ENCODE data around the gene CD8B. TPM values are rescaled to one million over a fixed set of nuclear protein-coding genes. Genes with fewer than 3 reads are reported as not detected.

The CD8B gene
- total and polyA plus RNA-seq, 2 donors (not counting 3 experiments of a cell fraction or from before 2014, with no cell fraction given), result not detected

DNA sequence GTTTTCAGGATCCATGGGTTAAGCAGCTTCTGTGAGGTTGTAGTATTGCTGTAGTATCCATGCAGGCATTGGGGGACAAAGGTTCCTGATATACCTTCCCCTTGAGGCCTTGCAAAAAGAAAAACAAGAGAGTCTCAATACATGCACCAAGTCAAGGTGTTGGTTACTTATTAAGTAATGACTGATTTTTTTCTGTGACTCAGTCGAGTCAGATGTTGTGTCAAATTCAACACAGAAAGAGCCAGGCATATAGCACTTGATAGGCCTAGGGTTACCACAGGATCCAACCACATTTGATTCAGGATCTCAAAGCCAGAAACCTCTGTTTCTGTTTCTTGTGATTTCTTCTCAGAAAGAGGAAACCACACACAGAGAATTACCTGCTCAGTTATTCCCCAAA, 46.1 kb downstream of the CD8B start:
- no peak overlapping the region for H2AFZ ChIP-seq (ENCODE audit: low read depth, low read length)
- H3K9me3 ChIP-seq (replicated peaks; ENCODE audit: control insufficient read depth, insufficient read depth, low read length), result no peaks in the 10 kb centered on the region
- no peaks in the 10 kb centered on the region for H3K9me1 ChIP-seq (replicated peaks; ENCODE audit: control insufficient read depth, extremely low read depth, insufficient read depth, low read length)
- dilution Hi-C loops (cut with MboI; ENCODE audit: extremely low pct_ligation_motif_present, low sequenced_read_pairs) (no loop called here), intact Hi-C loops (cut with micrococcal nuclease) (no loop called here)
- DNase-seq (ENCODE audit: low read depth, low spot score) (no peak), FAIRE-seq (no peak)
- BruUV-seq (replicated peaks), result no TSS peak
- TF ChIP-seq EZH2 (IDR thresholded peaks at IDR 0.05; ENCODE audit: borderline replicate concordance, low read depth, low read length, severe bottlenecking) (no peak), FOS (IDR thresholded peaks at IDR 0.05; ENCODE audit: borderline replicate concordance, insufficient read depth, low read length) (no peak), POLR2AphosphoS5 (IDR thresholded peaks at IDR 0.05; ENCODE audit: insufficient read depth, low read depth, low read length) (no peak), JUN (IDR thresholded peaks at IDR 0.05; ENCODE audit: borderline replicate concordance, insufficient read depth, insufficient read length, low read depth) (no peak)
- TF ChIP-seq, protein P1, sequence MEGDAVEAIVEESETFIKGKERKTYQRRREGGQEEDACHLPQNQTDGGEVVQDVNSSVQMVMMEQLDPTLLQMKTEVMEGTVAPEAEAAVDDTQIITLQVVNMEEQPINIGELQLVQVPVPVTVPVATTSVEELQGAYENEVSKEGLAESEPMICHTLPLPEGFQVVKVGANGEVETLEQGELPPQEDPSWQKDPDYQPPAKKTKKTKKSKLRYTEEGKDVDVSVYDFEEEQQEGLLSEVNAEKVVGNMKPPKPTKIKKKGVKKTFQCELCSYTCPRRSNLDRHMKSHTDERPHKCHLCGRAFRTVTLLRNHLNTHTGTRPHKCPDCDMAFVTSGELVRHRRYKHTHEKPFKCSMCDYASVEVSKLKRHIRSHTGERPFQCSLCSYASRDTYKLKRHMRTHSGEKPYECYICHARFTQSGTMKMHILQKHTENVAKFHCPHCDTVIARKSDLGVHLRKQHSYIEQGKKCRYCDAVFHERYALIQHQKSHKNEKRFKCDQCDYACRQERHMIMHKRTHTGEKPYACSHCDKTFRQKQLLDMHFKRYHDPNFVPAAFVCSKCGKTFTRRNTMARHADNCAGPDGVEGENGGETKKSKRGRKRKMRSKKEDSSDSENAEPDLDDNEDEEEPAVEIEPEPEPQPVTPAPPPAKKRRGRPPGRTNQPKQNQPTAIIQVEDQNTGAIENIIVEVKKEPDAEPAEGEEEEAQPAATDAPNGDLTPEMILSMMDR (IDR thresholded peaks at IDR 0.05; ENCODE audit: extremely low read depth in 1 of 2, insufficient read depth in 1 of 2, low read depth in 1 of 2, low read length in 2 of 2), result no peak
- H3K4me2 ChIP-seq (ENCODE audit: insufficient read depth, low read length), result no peak overlapping the region
- peaks cover 4 to 5% of the 10 kb centered on the region in 2 experiments for H3K27me3 ChIP-seq (ENCODE audit: control insufficient read depth in 2 of 2, insufficient read depth in 2 of 2, low read length in 2 of 2)
- no peaks in the 10 kb centered on the region for H3K79me2 ChIP-seq (ENCODE audit: control insufficient read depth, insufficient read depth, low read length)
- CTCF ChIA-PET, result interaction anchor here (0.6 kb wide), 1 partner anchor 280 kb away, joined by 3 read pairs; no protein-coding TSS in a partner anchor
- H4K20me1 ChIP-seq (replicated peaks; ENCODE audit: control insufficient read depth, extremely low read depth, insufficient read depth, low read length), result no peaks in the 10 kb centered on the region
- H3K4me1 ChIP-seq (ENCODE audit: control insufficient read depth, extremely low read depth, insufficient read depth, low read length), result no peaks in the 10 kb centered on the region
- no peak overlapping the region for H3K9ac ChIP-seq (replicated peaks; ENCODE audit: extremely low read depth, insufficient read depth, low read length)
- H3K36me3 ChIP-seq (ENCODE audit: control insufficient read depth in 2 of 2, extremely low read depth in 1 of 2, insufficient read depth in 2 of 2, low read length in 2 of 2), result no peaks in the 10 kb centered on the region
- POLR2A ChIA-PET, result no interaction called here
- no peak overlapping the region for H3K27ac ChIP-seq (ENCODE audit: insufficient read depth, low read depth, low read length)
- no peak overlapping the region for H3K4me3 ChIP-seq (replicated peaks in 1 of 3; ENCODE audit: insufficient read depth in 1 of 3, low read depth in 1 of 3, low read length in 3 of 3)
